A549 (cell line): ENCODE results near the gene TMEM80.

Experiments
- BHLHE40 ChIP-seq: IDR thresholded peaks from 2 replicates; pipeline ENCODE4 v1.6.1; 2012; ENCODE audit warnings: low read depth, low read length, inconsistent platforms
- CTCF ChIP-seq: fragments of >200 bp; sonication (Bioruptor Twin); formaldehyde crosslinking; IDR thresholded peaks from 3 replicates; pipeline ENCODE4 v1.5.1; 2016
- MYC ChIP-seq: IDR thresholded peaks from 2 replicates; pipeline ENCODE4 v1.6.1; 2012; ENCODE audit warnings: mild to moderate bottlenecking, inconsistent platforms, low read length, improper control_type of control experiment, borderline replicate concordance
- POLR2A ChIP-seq: IDR thresholded peaks from 2 replicates; pipeline ENCODE4 v1.6.1; 2012; ENCODE audit warnings: mild to moderate bottlenecking, low read length
- REST ChIP-seq: fragments of 200-600 bp; sonication (generic); IDR thresholded peaks from 2 replicates; pipeline ENCODE4 v1.6.1; 2016; ENCODE audit warnings: antibody characterized with exemption, mild to moderate bottlenecking, moderate library complexity
- RFX5 ChIP-seq: fragments of 450-650 bp; IDR thresholded peaks from 2 replicates; pipeline ENCODE4 v1.7.1; 2014; ENCODE audit warnings: antibody characterized with exemption, mild to moderate bottlenecking, moderate library complexity
- SREBF2 ChIP-seq: fragments of 450-650 bp; IDR thresholded peaks from 2 replicates; pipeline ENCODE4 v1.6.1; 2014; ENCODE audit warnings: mild to moderate bottlenecking, moderate library complexity

GRCh38 chr11:656866-657265 is 38.8 kb upstream of the TMEM80 start:
- TF ChIP-seq REST: no peak
- TF ChIP-seq CTCF: no peak
- TF ChIP-seq POLR2A: no peak
- no peak for TF ChIP-seq SREBF2
- no peak for TF ChIP-seq RFX5
- TF ChIP-seq MYC: no peak
- TF ChIP-seq BHLHE40: no peak
